ENCODE results near the gene MVB12B. TPM values are rescaled to one million over a fixed set of nuclear protein-coding genes. Genes with fewer than 3 reads are reported as not detected.

The MVB12B gene
- total RNA-seq, 2 donors from 2014 or later: 9.8 to 15.8 TPM

DNA sequence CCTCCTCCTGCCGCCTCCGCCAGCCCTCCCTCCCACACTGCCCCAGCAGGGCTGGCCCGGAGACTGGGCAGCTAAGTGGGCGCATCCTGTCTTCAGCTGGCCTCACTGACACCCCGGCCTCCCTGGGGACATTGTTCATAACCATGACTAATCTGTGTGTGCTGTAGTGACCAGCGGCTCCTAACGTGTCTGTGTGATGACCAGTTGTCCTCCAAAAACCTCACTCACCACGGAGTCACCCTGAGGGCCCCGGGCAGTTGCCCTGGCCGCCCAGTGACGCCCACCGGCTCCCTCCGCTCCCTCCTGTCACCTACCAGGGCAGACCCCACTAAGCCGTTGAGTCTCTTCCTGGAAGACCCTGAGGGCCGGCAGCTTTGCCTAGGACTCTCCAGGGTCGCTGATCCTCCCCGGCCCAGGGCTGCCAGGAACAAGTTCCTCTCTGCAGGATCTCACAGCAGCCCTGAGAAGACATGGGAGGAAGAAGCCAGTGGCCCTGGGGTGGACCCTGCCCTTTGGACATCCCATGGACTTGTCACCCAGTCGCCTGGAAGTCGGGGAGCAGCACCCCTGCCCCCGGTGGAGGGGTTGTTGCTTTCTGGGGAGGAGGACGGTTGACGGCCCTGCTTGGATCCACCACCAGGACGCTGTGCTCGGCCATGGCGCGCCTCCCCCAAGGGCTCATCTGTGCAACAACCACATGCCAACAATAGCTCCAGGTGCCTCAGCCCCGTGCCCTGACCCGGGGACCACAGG, 176.9 kb downstream of the MVB12B start:
- no peak overlapping the region for H3K27ac ChIP-seq
- H3K36me3 ChIP-seq: no peaks in the 10 kb centered on the region
- peaks cover 5% of the 10 kb centered on the region for H3K4me1 ChIP-seq
- no peak overlapping the region for H3K9ac ChIP-seq (ENCODE audit: low read depth in 2 of 2, low read length in 2 of 2)
- H3K9me3 ChIP-seq: no peaks in the 10 kb centered on the region
- peaks cover 4% of the 10 kb centered on the region for H3K27me3 ChIP-seq
- DNase-seq: no peak
- intact Hi-C loops (cut with DNase I): no loop called here
- TF ChIP-seq, protein P1, sequence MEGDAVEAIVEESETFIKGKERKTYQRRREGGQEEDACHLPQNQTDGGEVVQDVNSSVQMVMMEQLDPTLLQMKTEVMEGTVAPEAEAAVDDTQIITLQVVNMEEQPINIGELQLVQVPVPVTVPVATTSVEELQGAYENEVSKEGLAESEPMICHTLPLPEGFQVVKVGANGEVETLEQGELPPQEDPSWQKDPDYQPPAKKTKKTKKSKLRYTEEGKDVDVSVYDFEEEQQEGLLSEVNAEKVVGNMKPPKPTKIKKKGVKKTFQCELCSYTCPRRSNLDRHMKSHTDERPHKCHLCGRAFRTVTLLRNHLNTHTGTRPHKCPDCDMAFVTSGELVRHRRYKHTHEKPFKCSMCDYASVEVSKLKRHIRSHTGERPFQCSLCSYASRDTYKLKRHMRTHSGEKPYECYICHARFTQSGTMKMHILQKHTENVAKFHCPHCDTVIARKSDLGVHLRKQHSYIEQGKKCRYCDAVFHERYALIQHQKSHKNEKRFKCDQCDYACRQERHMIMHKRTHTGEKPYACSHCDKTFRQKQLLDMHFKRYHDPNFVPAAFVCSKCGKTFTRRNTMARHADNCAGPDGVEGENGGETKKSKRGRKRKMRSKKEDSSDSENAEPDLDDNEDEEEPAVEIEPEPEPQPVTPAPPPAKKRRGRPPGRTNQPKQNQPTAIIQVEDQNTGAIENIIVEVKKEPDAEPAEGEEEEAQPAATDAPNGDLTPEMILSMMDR (IDR thresholded peaks at IDR 0.05): no peak
- no peak overlapping the region for H3K4me3 ChIP-seq

GRCh38 chr9:126504086-126504976, 177.7 kb downstream of the MVB12B start:
- TF ChIP-seq, protein P1 (IDR thresholded peaks at IDR 0.05): no peak
- peaks cover 5% of the 10 kb centered on the region for H3K4me1 ChIP-seq
- no peak overlapping the region for H3K4me3 ChIP-seq
- H3K36me3 ChIP-seq: no peaks in the 10 kb centered on the region
- DNase-seq: no peak
- intact Hi-C loops (cut with DNase I): no loop called here
- no peak overlapping the region for H3K27ac ChIP-seq
- H3K9ac ChIP-seq (ENCODE audit: low read depth in 2 of 2, low read length in 2 of 2): no peak overlapping the region
- H3K9me3 ChIP-seq: no peaks in the 10 kb centered on the region
- H3K27me3 ChIP-seq: peaks cover 4% of the 10 kb centered on the region

DNA sequence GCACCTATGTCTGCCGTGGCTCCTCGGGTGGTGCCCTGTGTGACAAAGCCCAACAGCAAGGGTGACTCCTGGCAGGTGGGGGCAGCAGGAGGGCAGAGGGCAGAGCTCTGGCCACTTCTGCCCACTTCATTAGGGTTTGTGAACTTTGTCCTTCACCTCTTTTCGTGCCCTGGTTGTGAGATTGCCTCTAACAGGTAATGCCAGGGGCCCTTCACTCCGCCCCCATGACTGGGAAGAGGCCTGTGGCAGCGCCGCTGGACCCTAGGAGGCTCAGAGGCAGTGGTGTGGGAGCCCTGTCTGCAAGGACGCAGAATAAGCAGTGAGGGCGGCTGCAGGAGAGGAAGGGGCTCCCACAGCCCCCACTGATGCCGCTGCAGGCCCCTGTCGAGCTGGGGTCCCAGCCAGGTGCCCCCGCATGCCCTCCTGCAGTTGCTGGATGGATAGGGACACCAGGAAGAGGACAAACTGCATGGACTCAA, 178.4 kb downstream of the MVB12B start:
- no peaks in the 10 kb centered on the region for H3K36me3 ChIP-seq
- H3K9me3 ChIP-seq: no peaks in the 10 kb centered on the region
- no peak overlapping the region for H3K4me3 ChIP-seq
- no peak overlapping the region for H3K27ac ChIP-seq
- no peak overlapping the region for H3K9ac ChIP-seq (ENCODE audit: low read depth in 2 of 2, low read length in 2 of 2)
- H3K4me1 ChIP-seq: no peaks in the 10 kb centered on the region
- peaks cover 4% of the 10 kb centered on the region for H3K27me3 ChIP-seq
- TF ChIP-seq, protein P1 (IDR thresholded peaks at IDR 0.05): no peak
- no peak for DNase-seq
- intact Hi-C loops (cut with DNase I): no loop called here

DNA sequence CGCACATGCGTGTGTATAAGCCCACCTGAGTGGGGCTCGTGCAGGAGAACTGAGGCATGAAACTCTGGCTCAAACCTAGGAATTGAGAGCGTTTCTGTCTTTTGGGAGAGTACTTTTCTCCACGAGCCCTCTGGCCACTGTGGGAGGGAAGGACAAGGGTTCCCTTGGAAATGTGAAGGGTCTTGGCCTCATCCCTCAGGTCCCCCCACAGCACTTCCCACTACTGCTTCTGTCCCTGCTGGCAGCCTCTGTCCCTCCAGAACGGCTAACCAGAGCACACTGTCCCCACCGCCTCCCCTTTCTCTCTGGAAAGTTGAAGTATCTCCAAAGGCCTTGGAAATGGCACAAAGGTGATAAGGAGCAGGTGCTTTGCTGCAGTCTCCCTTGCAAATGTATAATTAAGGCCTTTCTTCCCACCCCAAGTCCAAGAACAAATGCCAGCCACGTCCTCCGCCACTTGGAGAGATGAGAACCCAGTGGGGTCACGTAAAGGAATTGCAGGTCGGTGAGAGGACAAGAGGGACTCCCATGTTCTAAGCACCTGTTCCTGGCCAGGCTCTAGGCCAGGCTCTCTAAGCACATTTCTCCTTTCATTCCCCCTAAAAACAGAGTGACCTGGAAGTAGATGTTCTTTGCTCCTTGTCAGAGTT, 179.2 kb downstream of the MVB12B start:
- no peaks in the 10 kb centered on the region for H3K9me3 ChIP-seq
- H3K4me1 ChIP-seq: no peaks in the 10 kb centered on the region
- no peak for DNase-seq
- no peak overlapping the region for H3K27ac ChIP-seq
- no peaks in the 10 kb centered on the region for H3K36me3 ChIP-seq
- H3K4me3 ChIP-seq: no peak overlapping the region
- intact Hi-C loops (cut with DNase I): no loop called here
- H3K27me3 ChIP-seq: no peaks in the 10 kb centered on the region
- TF ChIP-seq, protein P1 (IDR thresholded peaks at IDR 0.05): no peak
- H3K9ac ChIP-seq (ENCODE audit: low read depth in 2 of 2, low read length in 2 of 2): no peak overlapping the region
